Ishikawa (cell line): ENCODE data around the gene RNF44.

ENCODE experiments used
- CEBPB ChIP-seq: IDR thresholded peaks from 2 replicates; pipeline ENCODE4 v1.6.1; 2012
- CREB1 ChIP-seq: IDR thresholded peaks from 2 replicates; pipeline ENCODE4 v1.6.1; 2012; ENCODE audit warnings: low read depth
- EGR1 ChIP-seq: IDR thresholded peaks from 2 replicates; pipeline ENCODE4 v1.6.1; 2012
- EP300 ChIP-seq: IDR thresholded peaks from 2 replicates; pipeline ENCODE4 v1.6.1; 2012; ENCODE audit warnings: borderline replicate concordance
- FOXM1 ChIP-seq: IDR thresholded peaks from 2 replicates; pipeline ENCODE4 v1.6.1; 2012; ENCODE audit warnings: low read depth, borderline replicate concordance
- MAX ChIP-seq: IDR thresholded peaks from 2 replicates; pipeline ENCODE4 v1.6.1; 2012
- NFIC ChIP-seq: IDR thresholded peaks from 2 replicates; pipeline ENCODE4 v1.6.1; 2012
- RAD21 ChIP-seq: IDR thresholded peaks from 2 replicates; pipeline ENCODE4 v1.6.1; 2012; ENCODE audit warnings: low read depth
- REST ChIP-seq: IDR thresholded peaks from 2 replicates; pipeline ENCODE4 v1.6.1; 2012; ENCODE audit warnings: low read depth, mild to moderate bottlenecking
- TAF1 ChIP-seq: IDR thresholded peaks from 2 replicates; pipeline ENCODE4 v1.6.1; 2012; ENCODE audit warnings: low read depth, mild to moderate bottlenecking
- TCF12 ChIP-seq: IDR thresholded peaks from 2 replicates; pipeline ENCODE4 v1.6.1; 2012; ENCODE audit warnings: low read depth
- TEAD4 ChIP-seq: IDR thresholded peaks from 2 replicates; pipeline ENCODE4 v1.6.1; 2012
- YY1 ChIP-seq: IDR thresholded peaks from 2 replicates; pipeline ENCODE4 v1.6.1; 2012; ENCODE audit warnings: low read depth
- ZBTB7A ChIP-seq: IDR thresholded peaks from 2 replicates; pipeline ENCODE4 v1.6.1; 2012; ENCODE audit warnings: low read depth
- TF ChIP-seq, protein P1 (sequence below): IDR thresholded peaks from 2 replicates; pipeline ENCODE4 v1.6.1; 2012

Gene RNF44

GRCh38 chr5:176542135-176542595 lies 5.0 kb upstream of the RNF44 start:
- TF ChIP-seq YY1 (no peak), EGR1 (no peak), TEAD4 (no peak), ZBTB7A (no peak), FOXM1 (no peak), REST (no peak), NFIC (no peak), CEBPB (no peak), CREB1 (no peak)

DNA sequence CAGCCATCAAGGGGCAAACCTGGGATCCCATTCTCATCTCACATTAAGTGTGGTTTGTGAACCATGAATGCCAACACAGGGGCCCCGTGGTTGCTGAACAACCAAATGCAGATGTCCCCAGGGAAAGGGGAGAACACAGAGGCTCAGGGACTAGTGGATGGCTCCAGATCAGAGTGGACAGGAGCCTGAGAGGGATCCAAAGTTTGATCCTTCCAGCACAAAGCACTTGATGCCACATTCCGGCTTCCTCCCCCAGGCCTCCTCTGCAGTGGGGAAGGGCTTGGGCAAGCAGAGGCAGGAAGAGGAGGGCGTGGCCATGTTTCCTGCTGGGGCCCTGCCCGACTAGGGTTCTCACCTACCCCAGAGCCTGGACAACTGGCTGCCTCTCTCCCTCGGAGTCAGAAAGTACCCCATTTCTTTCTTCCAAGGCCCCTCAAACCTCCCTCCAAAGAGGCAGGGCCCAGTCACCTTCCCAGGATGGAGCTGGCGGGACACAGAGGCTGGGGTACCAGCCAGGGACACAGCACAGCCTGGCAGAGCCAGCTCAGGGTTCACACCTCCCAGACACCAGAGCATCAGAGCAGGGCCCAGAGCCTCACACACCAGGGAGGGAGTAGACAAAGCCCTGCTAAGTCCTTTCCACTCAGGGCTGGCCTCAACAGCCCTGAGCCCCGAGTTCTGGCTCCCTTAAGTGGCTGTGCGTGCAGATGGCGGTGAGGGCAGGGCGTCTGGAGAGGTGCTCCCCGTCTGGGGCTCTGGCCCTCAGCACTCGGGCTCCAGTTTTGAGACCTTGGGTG lies 4.3 kb upstream of the RNF44 start:
- no peak for TF ChIP-seq FOXM1
- TF ChIP-seq NFIC: no peak
- TF ChIP-seq EGR1: no peak
- no peak for TF ChIP-seq RAD21
- no peak for TF ChIP-seq CEBPB

GRCh38 chr5:176540956-176541337 lies 3.7 kb upstream of the RNF44 start:
- TF ChIP-seq EGR1 (no peak), NFIC (no peak)

- TF ChIP-seq ZBTB7A (no peak), RAD21 (no peak), TCF12 (no peak), NFIC (no peak), EP300 (no peak), FOXM1 (no peak), CREB1 (no peak), MAX (no peak), REST (no peak), TEAD4 (no peak), YY1 (no peak), TAF1 (no peak), EGR1 (no peak), CEBPB (no peak)
- TF ChIP-seq, protein P1, sequence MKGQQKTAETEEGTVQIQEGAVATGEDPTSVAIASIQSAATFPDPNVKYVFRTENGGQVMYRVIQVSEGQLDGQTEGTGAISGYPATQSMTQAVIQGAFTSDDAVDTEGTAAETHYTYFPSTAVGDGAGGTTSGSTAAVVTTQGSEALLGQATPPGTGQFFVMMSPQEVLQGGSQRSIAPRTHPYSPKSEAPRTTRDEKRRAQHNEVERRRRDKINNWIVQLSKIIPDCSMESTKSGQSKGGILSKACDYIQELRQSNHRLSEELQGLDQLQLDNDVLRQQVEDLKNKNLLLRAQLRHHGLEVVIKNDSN: no peak
These were observed 3.3 kb upstream of the RNF44 start for GRCh38 chr5:176540476-176540899.

- TF ChIP-seq YY1: no peak
- TF ChIP-seq EGR1: no peak
- no peak for TF ChIP-seq ZBTB7A
- no peak for TF ChIP-seq CREB1
- TF ChIP-seq EP300: no peak
- TF ChIP-seq REST: no peak
- no peak for TF ChIP-seq TAF1
- no peak for TF ChIP-seq TCF12
- no peak for TF ChIP-seq MAX
- TF ChIP-seq NFIC: no peak
- TF ChIP-seq TEAD4: no peak
These were observed 1.8 kb upstream of the RNF44 start for GRCh38 chr5:176538989-176539384.
